Common myeloid progenitor, CD34-positive (primary cell): Measurements from ENCODE around the gene MTURN.

Source experiments
- CTCF ChIA-PET: fragments of 350-600 bp; sonication (Branson Sonifier 250); formaldehyde crosslinking; loops from one replicate; lab custom pipeline; 2021; ENCODE audit warnings: antibody characterized with exemption; lab: Charles Lee
- POLR2A ChIA-PET: fragments of 350-600 bp; sonication (Branson Sonifier 250); formaldehyde crosslinking; loops from one replicate; lab custom pipeline; 2021; ENCODE audit warnings: antibody characterized with exemption; lab: Charles Lee
- DNase-seq, 3 donors: peaks; one replicate each; pipeline versions ENCODE4 v3.0.0 to v3.0.0-alpha.2; 2013
- H3K27ac ChIP-seq, 2 experiments: 1 replicate in 1 of 2; 2 replicates in 1 of 2; pipeline ENCODE4 v1.7.0; 2013; ENCODE audit warnings: inconsistent platforms in 2 of 2, low read length in 2 of 2, mild to moderate bottlenecking in 2 of 2, low read depth in 1 of 2, moderate library complexity in 1 of 2; ENCODE audit not compliant: severe bottlenecking in 2 of 2, insufficient read depth in 1 of 2, poor library complexity in 1 of 2
- H3K27me3 ChIP-seq, 5 experiments: replicated peaks in 2 of 5; 1 replicate in 3 of 5; 2 replicates in 2 of 5; pipeline versions ENCODE4 v1.6.1 to v1.7.0; 2013; ENCODE audit warnings: low read length in 4 of 5, mild to moderate bottlenecking in 2 of 5, moderate library complexity in 2 of 5, inconsistent platforms in 1 of 5; ENCODE audit not compliant: insufficient read depth in 5 of 5, control insufficient read depth in 4 of 5
- H3K36me3 ChIP-seq, 4 experiments: 1 replicate in 2 of 4; 2 replicates in 2 of 4; pipeline versions ENCODE4 v1.6.1 to v1.7.0; 2013; ENCODE audit warnings: low read length in 3 of 4, control low read depth in 1 of 4, mild to moderate bottlenecking in 1 of 4; ENCODE audit not compliant: control insufficient read depth in 4 of 4, insufficient read depth in 4 of 4
- H3K4me1 ChIP-seq, 4 experiments: 1 replicate in 3 of 4; 2 replicates in 1 of 4; pipeline versions ENCODE4 v1.6.1 to v1.7.1; 2013; ENCODE audit warnings: low read length in 3 of 4, mild to moderate bottlenecking in 3 of 4, control low read depth in 1 of 4, inconsistent platforms in 1 of 4, moderate library complexity in 1 of 4; ENCODE audit not compliant: control insufficient read depth in 4 of 4, insufficient read depth in 4 of 4; ENCODE audit errors: control extremely low read depth in 1 of 4
- H3K4me3 ChIP-seq, 7 experiments: 1 replicate in 4 of 7; 2 replicates in 3 of 7; pipeline versions ENCODE4 v1.5.1 to v1.7.0; 2013; ENCODE audit warnings: mild to moderate bottlenecking in 7 of 7, low read length in 6 of 7, moderate library complexity in 6 of 7, inconsistent platforms in 2 of 7, low read depth in 2 of 7, control low read depth in 1 of 7; ENCODE audit not compliant: insufficient read depth in 4 of 7, control insufficient read depth in 1 of 7; ENCODE audit errors: extremely low read depth in 1 of 7
- H3K9me3 ChIP-seq, 5 experiments: 1 replicate in 4 of 5; 2 replicates in 1 of 5; pipeline versions ENCODE4 v1.6.1 to v1.7.1; 2013; ENCODE audit warnings: low read length in 4 of 5, mild to moderate bottlenecking in 2 of 5, inconsistent platforms in 1 of 5, low read depth in 1 of 5, moderate library complexity in 1 of 5; ENCODE audit not compliant: control insufficient read depth in 4 of 5, insufficient read depth in 2 of 5; ENCODE audit errors: control extremely low read depth in 1 of 5
- WGBS: methylation state at CpG from one replicate; pipeline ENCODE4 v1.1.5; 2013; ENCODE audit not compliant: insufficient coverage; 5-methylcytosine and 5-hydroxymethylcytosine counted together

Gene MTURN

GRCh38 chr7:30115709-30116297 is 19.0 kb upstream of the MTURN start:
- no peak for DNase-seq
- Histone ChIP-seq H3K4me3 (no peak overlapping the region), H3K27ac (no peak overlapping the region), H3K36me3 (no peaks in the 10 kb centered on the region), H3K9me3 (peaks cover 6 to 12% (median 8%) of the 10 kb centered on the region in 5 experiments), H3K27me3 (no peaks in the 10 kb centered on the region), H3K4me1 (no peaks in the 10 kb centered on the region)
- ChIA-PET POLR2A (no interaction called here), CTCF (no interaction called here)
- 94% methylated on average over 29 of the region's 34 CpGs for WGBS

- DNase-seq, result no peak
- ChIA-PET CTCF (no interaction called here), POLR2A (no interaction called here)
- no peak overlapping the region for H3K4me3 ChIP-seq
- no peaks in the 10 kb centered on the region for H3K4me1 ChIP-seq
- peaks cover 6 to 12% (median 8%) of the 10 kb centered on the region in 5 experiments for H3K9me3 ChIP-seq
- no peak overlapping the region for H3K27ac ChIP-seq
- 98% methylated on average over 6 of the region's 6 CpGs for WGBS
- no peaks in the 10 kb centered on the region for H3K36me3 ChIP-seq
- H3K27me3 ChIP-seq, result no peaks in the 10 kb centered on the region
Measured at GRCh38 chr7:30116771-30117170, 18.0 kb upstream of the MTURN start.

- no peak overlapping the region for H3K27ac ChIP-seq
- H3K4me1 ChIP-seq, result no peaks in the 10 kb centered on the region
- ChIA-PET POLR2A (interaction anchor here (0.5 kb wide), 1 partner anchor 17 kb away, joined by 3 read pairs; the partner anchor contains the start of gene MTURN), CTCF (interaction anchor here (1.2 kb wide), 1 partner anchor 41 kb away, joined by 3 read pairs; no protein-coding TSS in a partner anchor)
- no peak for DNase-seq
- H3K4me3 ChIP-seq, result no peak overlapping the region
- peaks cover 2 to 6% (median 4%) of the 10 kb centered on the region in 5 experiments for H3K9me3 ChIP-seq
- 95% methylated on average over 4 of the region's 4 CpGs for WGBS
- H3K27me3 ChIP-seq, result no peaks in the 10 kb centered on the region
- H3K36me3 ChIP-seq, result no peaks in the 10 kb centered on the region
Measured at GRCh38 chr7:30117896-30118295, 16.9 kb upstream of the MTURN start.

GRCh38 chr7:30119890-30120577 is 14.8 kb upstream of the MTURN start:
- Histone ChIP-seq H3K27me3 (no peaks in the 10 kb centered on the region), H3K9me3 (no peaks in the 10 kb centered on the region), H3K27ac (no peak overlapping the region), H3K4me3 (no peak overlapping the region), H3K4me1 (no peaks in the 10 kb centered on the region), H3K36me3 (no peaks in the 10 kb centered on the region)
- CTCF ChIA-PET, result interaction anchor here (1.4 kb wide), 1 partner anchor 12 kb away, joined by 3 read pairs; no protein-coding TSS in a partner anchor
- 79% methylated on average over 3 of the region's 4 CpGs for WGBS
- POLR2A ChIA-PET, result no interaction called here
- DNase-seq, result no peak

GRCh38 chr7:30133736-30134610 is 813 bp upstream of the MTURN start:
- CTCF ChIA-PET, result interaction anchor here (0.8 to 2.2 kb wide), 10 partner anchors 9 to 256 kb away, joined by 3 to 10 read pairs (median 4); no protein-coding TSS in a partner anchor
- DNase-seq, result peak in 2 of 3 donors; percentile 52 to 73
- Histone ChIP-seq H3K36me3 (peaks cover 0 to 9% (median 2%) of the 10 kb centered on the region in 4 experiments), H3K4me1 (peaks cover 3 to 50% (median 27%) of the 10 kb centered on the region in 4 experiments), H3K27ac (peak overlapping the region; percentile 29 to 59), H3K9me3 (no peaks in the 10 kb centered on the region), H3K4me3 (peak overlapping the region; percentile 74 to 97 (median 88)), H3K27me3 (no peaks in the 10 kb centered on the region)
- POLR2A ChIA-PET, result interaction anchor here (0.6 to 4.0 kb wide), 8 partner anchors 8 to 1887 kb away, joined by 3 to 31 read pairs (median 3); no protein-coding TSS in a partner anchor
- WGBS, result 18% methylated on average over 9 of the region's 13 CpGs

GRCh38 chr7:30135301-30136116 is 723 bp downstream of the MTURN start:
- peak overlapping the region; percentile 91 to 94 for H3K27ac ChIP-seq
- CTCF ChIA-PET, result interaction anchor here (1.3 to 2.1 kb wide), 5 partner anchors 11 to 61 kb away, joined by 3 to 8 read pairs (median 4); no protein-coding TSS in a partner anchor
- WGBS, result 0% methylated on average over 64 of the region's 93 CpGs

More at GRCh38 chr7:30135301-30136116, 723 bp downstream of the MTURN start:
- peak in 2 of 3 donors; percentile 57 to 65 for DNase-seq
- Histone ChIP-seq H3K36me3 (peaks cover 0 to 23% (median 4%) of the 10 kb centered on the region in 4 experiments), H3K4me3 (peak overlapping the region; percentile 74 to 97 (median 88)), H3K9me3 (no peaks in the 10 kb centered on the region), H3K4me1 (peaks cover 3 to 62% (median 30%) of the 10 kb centered on the region in 4 experiments), H3K27me3 (no peaks in the 10 kb centered on the region)
- POLR2A ChIA-PET, result interaction anchor here (0.6 to 4.0 kb wide), 5 partner anchors 11 to 103 kb away, joined by 3 to 31 read pairs (median 4); no protein-coding TSS in a partner anchor
